SK-N-SH (cell line): ENCODE measurements around the gene OR2M3.

ENCODE experiments used
- CTCF ChIP-seq: fragments of 200-600 bp; sonication (generic); IDR thresholded peaks from 2 replicates; pipeline ENCODE4 v1.6.1; 2017; ENCODE audit warnings: antibody characterized with exemption, mild to moderate bottlenecking, moderate library complexity
- FOSL2 ChIP-seq: IDR thresholded peaks from 2 replicates; pipeline ENCODE4 v1.4.0; 2012; ENCODE audit warnings: low read depth, mild to moderate bottlenecking, moderate library complexity, borderline replicate concordance
- GATA2 ChIP-seq: sonication (generic); formaldehyde crosslinking; IDR thresholded peaks from 2 replicates; pipeline ENCODE4 v1.5.0; 2020; ENCODE audit warnings: mild to moderate bottlenecking, missing genetic modification reagents
- MAX ChIP-seq: IDR thresholded peaks from 2 replicates; pipeline ENCODE4 v1.4.0; 2012; ENCODE audit warnings: low read depth
- NFIC ChIP-seq: IDR thresholded peaks from 2 replicates; pipeline ENCODE4 v1.4.0; 2012; ENCODE audit warnings: borderline replicate concordance
- PBX3 ChIP-seq: IDR thresholded peaks from 2 replicates; pipeline ENCODE4; 2012
- POLR2AphosphoS5 ChIP-seq: IDR thresholded peaks from 2 replicates; pipeline ENCODE4 v1.6.1; 2012; ENCODE audit warnings: low read depth, low read length
- REST ChIP-seq: IDR thresholded peaks from 2 replicates; pipeline ENCODE4 v1.6.1; 2012; ENCODE audit warnings: mild to moderate bottlenecking, low read depth, low read length, moderate library complexity
- RFX5 ChIP-seq: IDR thresholded peaks from 2 replicates; pipeline ENCODE4 v1.6.1; 2012; ENCODE audit warnings: mild to moderate bottlenecking, improper control_type of control experiment, low read length
- SIN3A ChIP-seq: IDR thresholded peaks from 2 replicates; pipeline ENCODE4 v1.6.1; 2012; ENCODE audit warnings: low read depth, mild to moderate bottlenecking, low read length, moderate library complexity, borderline replicate concordance
- SMC3 ChIP-seq: IDR thresholded peaks from 2 replicates; pipeline ENCODE4 v1.6.1; 2012; ENCODE audit warnings: low read depth, low read length, improper control_type of control experiment
- TEAD4 ChIP-seq: IDR thresholded peaks from 2 replicates; pipeline ENCODE4 v1.4.0; 2012; ENCODE audit warnings: mild to moderate bottlenecking, borderline replicate concordance; ENCODE audit not compliant: insufficient read depth
- USF1 ChIP-seq: IDR thresholded peaks from 2 replicates; pipeline ENCODE4 v1.4.0; 2012; ENCODE audit warnings: low read depth, borderline replicate concordance
- ZBTB33 ChIP-seq: IDR thresholded peaks from 2 replicates; pipeline ENCODE4 v1.4.0; 2012; ENCODE audit warnings: low read depth, borderline replicate concordance

- TF ChIP-seq CTCF (no peak), ZBTB33 (no peak), REST (no peak), TEAD4 (no peak), MAX (no peak), USF1 (no peak), FOSL2 (no peak), NFIC (no peak), SMC3 (no peak), POLR2AphosphoS5 (no peak), SIN3A (no peak), GATA2 (CRISPR knock-in tag) (no peak), RFX5 (no peak), PBX3 (no peak)
These were observed 32.4 kb downstream of the OR2M3 start for GRCh38 chr1:248229360-248229908.
